ENCODE data around the gene SLC35B2.
A peak's percentile ranks its signal among the peaks of the same experiment; 100 is the strongest.

SLC35B2 gene

GRCh38 chr6:44255105-44255808 is 2.1 kb downstream of the SLC35B2 start:
- Histone ChIP-seq H3K4me3 (IDR thresholded peaks at IDR 0.05; ENCODE audit: insufficient read depth, low read depth, low read length) (no peak overlapping the region), H2AFZ (ENCODE audit: low read depth) (no peak overlapping the region), H3K27ac (peak overlapping the region; percentile 66; the same call in 1 of the 2 replicates), H3K9ac (no peak overlapping the region), H3K79me2 (ENCODE audit: insufficient read depth, low read depth) (peaks cover 43% of the 10 kb centered on the region), H3K4me2 (peak overlapping the region; percentile 96; the same call in 1 of the 2 replicates), H3K27me3 (ENCODE audit: insufficient read depth, low read depth) (no peaks in the 10 kb centered on the region), H3K36me3 (ENCODE audit: insufficient read depth) (peaks cover 34% of the 10 kb centered on the region), H4K20me1 (ENCODE audit: insufficient read depth) (peaks cover 36% of the 10 kb centered on the region), H3K4me1 (ENCODE audit: low read depth, poor library complexity, severe bottlenecking) (peaks cover 70% of the 10 kb centered on the region)
- no peak for TF ChIP-seq CTCF (conservative IDR thresholded peaks at IDR 0.05; ENCODE audit: low read depth, low read length)

DNA sequence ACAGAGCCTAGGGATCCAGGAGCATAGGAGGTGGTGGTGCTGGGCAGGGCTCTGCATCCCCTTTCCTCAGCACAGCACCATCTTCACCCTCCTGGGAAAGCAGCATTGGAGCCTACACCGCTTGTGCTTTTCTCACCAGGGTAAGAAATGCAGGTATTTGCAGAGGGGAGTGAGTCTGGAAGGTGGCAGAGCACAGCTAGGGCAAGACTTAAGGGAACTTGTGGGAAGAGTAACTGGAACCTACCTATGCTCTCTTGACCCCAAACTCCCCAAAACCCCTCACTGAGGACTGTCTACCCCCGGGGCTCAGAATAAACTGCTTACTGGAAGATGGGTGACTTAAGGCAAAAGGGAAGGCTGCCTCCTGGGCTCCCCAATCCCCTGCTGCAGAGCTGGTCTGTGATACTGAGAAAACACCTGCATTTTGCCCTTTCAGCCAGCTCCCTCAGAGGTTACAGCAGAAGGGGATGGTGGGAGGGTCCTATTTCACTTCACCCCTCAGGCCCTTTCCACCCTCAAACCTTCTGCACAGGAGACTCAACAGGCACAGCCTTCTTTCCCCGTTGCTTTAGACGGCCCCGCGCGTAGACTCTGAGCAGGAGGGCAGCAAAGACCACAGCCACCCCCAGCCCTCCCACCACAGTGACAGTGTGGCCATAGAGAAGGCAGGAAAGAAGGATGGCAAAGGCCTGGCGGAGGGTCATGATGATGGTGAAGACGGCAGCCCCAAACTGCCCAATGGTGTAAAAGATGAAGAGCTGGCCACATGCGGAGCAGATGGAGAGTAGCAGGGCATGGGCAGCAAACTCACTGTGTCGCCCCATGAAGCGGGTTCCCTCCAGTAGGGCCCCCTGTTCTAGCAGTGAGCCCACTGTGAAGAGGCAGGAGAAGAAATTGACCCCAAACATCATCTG is 2.9 kb downstream of the SLC35B2 start:
- H3K36me3 ChIP-seq (ENCODE audit: insufficient read depth), result peaks cover 42% of the 10 kb centered on the region
- no peak overlapping the region for H3K4me3 ChIP-seq (IDR thresholded peaks at IDR 0.05; ENCODE audit: insufficient read depth, low read depth, low read length)
- H3K79me2 ChIP-seq (ENCODE audit: insufficient read depth, low read depth), result peaks cover 51% of the 10 kb centered on the region
- peak overlapping the region; percentile 66; the same call in 1 of the 2 replicates for H3K27ac ChIP-seq
- no peaks in the 10 kb centered on the region for H3K27me3 ChIP-seq (ENCODE audit: insufficient read depth, low read depth)
- TF ChIP-seq CTCF (conservative IDR thresholded peaks at IDR 0.05; ENCODE audit: low read depth, low read length), result no peak
- no peak overlapping the region for H2AFZ ChIP-seq (ENCODE audit: low read depth)
- H3K4me2 ChIP-seq, result no peak overlapping the region
- H3K4me1 ChIP-seq (ENCODE audit: low read depth, poor library complexity, severe bottlenecking), result peaks cover 72% of the 10 kb centered on the region
- no peak overlapping the region for H3K9ac ChIP-seq
- H4K20me1 ChIP-seq (ENCODE audit: insufficient read depth), result peaks cover 44% of the 10 kb centered on the region

DNA sequence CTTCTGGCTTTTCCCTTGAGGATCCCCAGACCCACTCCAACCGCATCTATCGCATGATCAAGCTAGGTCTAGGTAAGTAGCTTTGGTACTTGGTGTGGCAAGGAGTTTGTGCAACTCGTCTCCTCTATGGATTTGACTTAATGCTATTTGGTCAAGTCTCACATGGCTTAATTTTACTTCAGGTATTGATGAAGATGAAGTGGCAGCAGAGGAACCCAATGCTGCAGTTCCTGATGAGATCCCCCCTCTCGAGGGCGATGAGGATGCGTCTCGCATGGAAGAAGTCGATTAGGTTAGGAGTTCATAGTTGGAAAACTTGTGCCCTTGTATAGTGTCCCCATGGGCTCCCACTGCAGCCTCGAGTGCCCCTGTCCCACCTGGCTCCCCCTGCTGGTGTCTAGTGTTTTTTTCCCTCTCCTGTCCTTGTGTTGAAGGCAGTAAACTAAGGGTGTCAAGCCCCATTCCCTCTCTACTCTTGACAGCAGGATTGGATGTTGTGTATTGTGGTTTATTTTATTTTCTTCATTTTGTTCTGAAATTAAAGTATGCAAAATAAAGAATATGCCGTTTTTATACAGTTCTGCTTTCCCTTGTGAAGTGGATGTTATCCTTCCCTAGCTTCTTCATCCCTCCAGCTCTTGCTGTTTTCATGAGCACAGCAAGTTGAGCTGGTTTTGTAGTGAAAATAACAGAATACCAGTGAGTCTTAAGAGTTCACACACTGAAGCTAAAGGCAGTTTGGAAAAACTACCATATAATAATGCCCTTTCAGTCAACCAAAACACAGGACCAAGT is 3.8 kb downstream of the SLC35B2 start:
- no peak overlapping the region for H3K9ac ChIP-seq
- H3K36me3 ChIP-seq (ENCODE audit: insufficient read depth), result peaks cover 51% of the 10 kb centered on the region
- H4K20me1 ChIP-seq (ENCODE audit: insufficient read depth), result peaks cover 53% of the 10 kb centered on the region
- peaks cover 80% of the 10 kb centered on the region for H3K4me1 ChIP-seq (ENCODE audit: low read depth, poor library complexity, severe bottlenecking)
- TF ChIP-seq CTCF (conservative IDR thresholded peaks at IDR 0.05; ENCODE audit: low read depth, low read length), result peak; percentile 77
- H3K4me3 ChIP-seq (IDR thresholded peaks at IDR 0.05; ENCODE audit: insufficient read depth, low read depth, low read length), result no peak overlapping the region
- peak overlapping the region; percentile 66; the same call in 1 of the 2 replicates for H3K27ac ChIP-seq
- H3K79me2 ChIP-seq (ENCODE audit: insufficient read depth, low read depth), result peaks cover 61% of the 10 kb centered on the region
- no peaks in the 10 kb centered on the region for H3K27me3 ChIP-seq (ENCODE audit: insufficient read depth, low read depth)
- peak overlapping the region; percentile 4; the same call in 1 of the 2 replicates for H3K4me2 ChIP-seq
- no peak overlapping the region for H2AFZ ChIP-seq (ENCODE audit: low read depth)
